HS-5 (cell line): ENCODE measurements around the gene TAF7.
"Not testable (repeated sequence)": the region's sequence is repeated elsewhere in the genome, so short reads cannot be mapped to it uniquely, and the experiment has no call there.

ENCODE experiments used
- DNase-seq: peaks from one replicate; pipeline ENCODE4 v3.0.0-alpha.2; 2012; ENCODE audit warnings: low read depth

TAF7 gene

DNA sequence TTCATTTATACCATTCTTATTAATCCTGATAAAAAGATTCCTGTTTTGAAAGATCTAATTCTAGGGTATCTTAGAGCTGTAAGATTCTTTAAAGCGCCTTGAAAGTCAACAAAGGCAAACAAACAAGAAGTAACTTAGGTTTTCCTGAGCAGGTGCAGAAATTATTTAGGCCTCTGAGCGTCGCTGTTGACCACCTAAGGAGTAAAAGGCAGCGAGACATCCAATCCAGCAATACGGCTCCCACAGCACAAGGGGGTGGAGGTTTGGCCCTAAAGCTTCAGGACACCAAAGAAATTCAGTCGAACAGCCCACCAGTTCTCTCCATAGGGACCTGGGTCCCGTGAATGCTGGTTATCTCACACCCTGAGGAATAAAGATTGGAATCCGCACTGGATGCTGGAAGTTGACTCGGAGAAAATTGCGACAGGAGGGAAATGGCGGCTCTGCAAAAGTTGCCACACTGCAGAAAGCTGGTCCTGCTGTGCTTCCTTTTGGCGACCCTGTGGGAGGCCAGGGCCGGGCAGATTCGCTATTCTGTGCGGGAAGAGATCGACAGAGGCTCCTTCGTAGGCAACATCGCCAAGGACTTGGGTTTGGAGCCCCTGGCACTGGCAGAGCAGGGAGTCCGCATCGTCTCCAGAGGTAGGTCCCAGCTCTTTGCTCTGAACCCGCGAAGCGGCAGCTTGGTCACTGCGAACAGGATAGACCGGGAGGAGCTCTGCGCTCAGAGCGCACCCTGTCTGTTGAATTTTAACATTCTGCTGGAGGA is 18.1 kb upstream of the TAF7 start, which contains the start of gene PCDHGA2:
TSS of gene PCDHGA2 (plus strand) at position 223 of the 769 bp plus-strand sequence.
- DNase-seq = no peak

DNA sequence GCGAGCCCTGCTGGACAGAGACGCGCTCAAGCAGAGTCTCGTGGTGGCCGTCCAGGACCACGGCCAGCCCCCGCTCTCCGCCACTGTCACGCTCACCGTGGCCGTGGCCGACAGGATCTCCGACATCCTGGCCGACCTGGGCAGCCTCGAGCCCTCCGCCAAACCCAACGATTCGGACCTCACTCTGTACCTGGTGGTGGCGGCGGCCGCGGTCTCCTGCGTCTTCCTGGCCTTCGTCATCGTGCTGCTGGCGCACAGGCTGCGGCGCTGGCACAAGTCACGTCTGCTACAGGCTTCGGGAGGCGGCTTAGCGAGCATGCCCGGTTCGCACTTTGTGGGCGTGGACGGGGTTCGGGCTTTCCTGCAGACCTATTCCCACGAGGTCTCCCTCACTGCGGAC is 12.0 kb upstream of the TAF7 start:
- DNase-seq = not testable (repeated sequence)

DNA sequence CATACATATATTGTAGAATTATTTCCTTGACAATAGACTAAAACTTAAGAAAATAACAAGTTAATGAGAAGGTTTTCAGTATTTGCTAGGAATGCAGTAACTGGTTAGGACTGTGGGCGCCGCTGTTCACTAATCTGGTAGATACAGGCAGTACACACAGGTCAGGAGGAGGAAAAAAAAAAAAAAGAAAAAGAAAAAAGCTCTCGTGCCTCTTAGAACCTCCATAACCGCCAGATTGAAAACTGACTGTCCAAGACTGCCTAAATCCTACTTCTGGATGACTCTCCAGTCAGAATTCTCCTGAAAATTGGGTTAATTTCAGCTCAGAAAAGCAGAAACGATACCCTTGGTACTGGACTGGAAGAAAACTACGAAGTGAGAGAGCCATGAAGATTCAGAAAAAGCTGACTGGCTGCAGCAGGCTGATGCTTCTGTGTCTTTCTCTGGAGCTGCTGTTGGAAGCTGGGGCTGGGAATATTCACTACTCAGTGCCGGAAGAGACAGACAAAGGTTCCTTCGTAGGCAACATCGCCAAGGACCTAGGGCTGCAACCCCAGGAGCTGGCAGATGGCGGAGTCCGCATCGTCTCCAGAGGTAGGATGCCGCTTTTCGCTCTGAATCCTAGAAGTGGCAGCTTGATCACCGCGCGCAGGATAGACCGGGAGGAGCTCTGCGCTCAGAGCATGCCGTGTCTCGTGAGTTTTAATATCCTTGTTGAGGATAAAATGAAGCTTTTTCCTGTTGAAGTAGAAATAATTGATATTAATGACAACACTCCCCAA is 9.9 kb upstream of the TAF7 start, which contains the start of gene PCDHGA1:
TSS of gene PCDHGA1 (plus strand) at position 216 of the 782 bp plus-strand sequence.
- DNase-seq = peak; percentile 2

DNA sequence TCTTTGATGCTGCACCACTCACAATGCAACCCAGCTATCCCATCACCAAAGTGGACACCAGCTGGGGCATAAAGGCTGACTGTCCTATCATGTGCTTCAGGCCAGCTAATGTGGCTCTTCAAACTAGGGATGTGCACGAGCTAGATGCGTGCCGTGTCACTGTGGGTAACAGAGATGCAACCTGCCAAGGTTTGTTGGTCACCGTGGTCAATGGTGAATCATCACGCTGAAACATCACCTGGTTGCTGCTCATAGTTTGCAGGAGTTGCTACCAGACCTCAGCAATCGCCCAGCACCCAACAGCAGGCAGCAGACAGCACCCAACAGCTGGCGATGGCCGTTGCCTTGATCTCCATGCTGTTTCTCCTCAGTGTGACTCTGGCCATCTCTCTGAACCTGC is 7.6 kb upstream of the TAF7 start:
- no peak for DNase-seq

DNA sequence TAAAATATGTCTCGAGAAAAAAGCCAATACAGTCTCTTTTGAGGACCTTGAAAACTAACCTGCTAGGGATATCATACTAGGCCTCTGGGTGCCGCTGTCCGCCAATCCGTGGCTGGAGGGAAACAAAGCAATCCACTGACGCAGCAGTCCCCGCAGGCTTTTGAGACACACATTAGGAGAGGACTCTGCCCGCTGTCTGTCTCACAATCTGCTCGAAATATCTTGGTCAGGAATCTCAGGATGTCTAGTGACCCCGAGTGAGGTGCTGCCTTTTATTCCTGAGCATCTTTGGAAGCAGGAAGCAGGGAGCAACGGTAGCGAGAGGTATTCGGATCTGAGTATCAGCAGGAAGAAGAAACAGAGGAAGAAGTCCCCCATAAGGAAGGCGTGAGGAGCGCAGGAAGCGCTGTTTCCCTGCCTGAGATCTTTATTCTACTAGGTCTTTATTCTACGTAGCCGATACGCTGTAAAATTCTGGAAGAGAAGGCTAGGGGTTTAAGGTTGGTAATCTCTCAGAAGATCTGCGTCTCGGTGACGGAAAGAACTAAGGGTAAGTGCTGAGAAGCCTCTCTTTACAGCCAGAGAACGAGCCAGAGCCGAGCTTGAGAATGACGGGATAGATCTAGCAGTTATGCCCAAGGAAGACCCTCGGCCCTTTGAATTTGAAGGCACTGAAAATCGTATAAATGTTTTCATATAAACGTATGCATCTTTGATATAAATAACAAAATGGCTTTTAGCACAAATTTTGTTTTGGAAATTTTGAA is 5.7 kb upstream of the TAF7 start:
- no peak for DNase-seq

DNA sequence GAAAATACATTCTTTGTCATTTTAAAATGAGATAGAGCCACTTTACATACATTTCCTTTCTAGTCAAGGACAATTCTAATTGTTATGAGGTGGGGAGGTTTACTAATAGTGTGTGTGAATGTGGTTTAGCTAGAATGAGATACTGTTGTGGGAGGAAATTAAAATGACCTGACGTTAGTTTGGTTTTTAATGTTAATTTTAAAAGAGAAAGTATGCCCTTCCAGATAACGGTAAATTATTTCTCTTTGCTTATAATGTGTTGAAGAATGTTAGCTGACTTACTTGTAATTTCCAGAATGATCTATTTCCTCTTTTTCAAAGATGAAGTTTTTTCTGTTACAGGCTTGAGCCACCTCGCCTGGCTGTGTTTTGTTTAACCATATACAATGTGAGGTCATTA is 1.7 kb upstream of the TAF7 start:
- DNase-seq = no peak

DNA sequence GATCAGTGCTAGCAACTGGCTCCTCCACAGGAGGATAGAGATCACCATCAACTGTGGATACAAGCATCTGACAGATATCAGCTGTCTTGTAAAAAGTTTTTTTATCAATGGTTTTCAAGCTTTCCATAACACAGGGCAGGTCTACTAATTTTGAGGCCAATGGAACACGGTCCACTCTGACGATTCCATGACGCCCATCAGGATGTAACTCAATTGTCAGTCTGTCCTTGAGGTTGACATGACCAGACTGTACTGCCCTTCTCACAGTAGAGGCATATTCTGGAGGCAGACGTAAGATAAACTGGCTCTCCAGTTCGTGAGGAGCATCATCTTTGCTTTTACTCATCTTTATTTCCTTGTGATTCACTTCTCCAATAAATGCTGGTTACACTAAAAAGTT is 885 bp downstream of the TAF7 start:
- no peak for DNase-seq

DNA sequence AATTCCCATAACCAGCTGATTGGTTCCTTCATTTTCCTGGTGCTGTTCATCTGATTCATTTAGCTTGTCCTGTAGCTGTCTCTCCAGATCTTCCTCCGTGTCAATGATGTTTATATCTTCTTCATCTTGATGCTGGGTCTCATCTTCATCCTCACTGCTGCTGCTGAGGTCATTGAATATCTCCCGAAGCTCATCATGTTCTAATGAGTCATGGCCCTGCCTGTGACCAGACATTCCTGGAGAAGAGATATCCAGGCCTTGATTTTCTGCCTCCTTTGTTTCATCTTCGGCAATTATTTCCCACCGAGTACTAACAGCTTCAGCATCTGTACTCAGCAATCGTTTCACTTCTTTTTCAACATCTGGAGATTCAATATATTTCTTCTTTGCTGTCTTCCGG is 1.4 kb downstream of the TAF7 start:
- DNase-seq = no peak

DNA sequence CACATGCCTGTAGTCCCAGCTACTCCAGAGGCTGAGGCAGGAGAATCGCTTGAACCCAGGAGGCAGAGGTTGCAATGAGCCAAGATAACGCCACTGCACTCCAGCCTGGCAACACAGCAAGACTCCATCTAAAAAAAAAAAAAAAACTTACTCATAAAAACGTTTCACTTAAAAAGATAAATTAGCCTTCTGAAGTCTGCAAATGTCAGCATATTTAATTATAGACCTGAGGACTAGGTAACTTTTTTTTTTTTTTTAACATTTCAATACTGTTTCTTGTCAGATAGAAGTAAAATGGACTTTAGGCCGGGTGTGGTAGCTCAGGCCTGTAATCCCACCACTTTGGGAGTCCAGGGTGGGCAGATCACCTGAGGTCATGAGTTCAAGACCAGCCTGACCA is 3.6 kb downstream of the TAF7 start:
- not testable (repeated sequence) for DNase-seq

DNA sequence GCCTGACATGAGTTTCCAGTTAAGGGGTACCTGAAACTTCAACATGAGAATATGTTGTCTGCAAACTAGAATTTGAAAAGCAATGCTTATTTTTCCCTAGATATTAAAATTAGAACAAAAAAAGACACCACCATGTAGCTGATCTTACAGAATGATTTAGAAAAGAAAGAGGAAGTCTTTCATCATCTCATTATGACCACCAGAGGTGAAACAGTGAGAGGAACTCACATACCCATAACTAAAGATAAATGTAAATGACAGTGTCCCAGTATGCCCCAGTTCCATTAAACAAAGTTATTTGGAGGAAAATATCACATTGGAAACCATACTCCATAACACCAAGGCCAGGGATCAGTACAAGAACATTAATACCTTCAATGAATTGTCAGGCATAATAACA is 6.9 kb downstream of the TAF7 start:
- DNase-seq = no peak

DNA sequence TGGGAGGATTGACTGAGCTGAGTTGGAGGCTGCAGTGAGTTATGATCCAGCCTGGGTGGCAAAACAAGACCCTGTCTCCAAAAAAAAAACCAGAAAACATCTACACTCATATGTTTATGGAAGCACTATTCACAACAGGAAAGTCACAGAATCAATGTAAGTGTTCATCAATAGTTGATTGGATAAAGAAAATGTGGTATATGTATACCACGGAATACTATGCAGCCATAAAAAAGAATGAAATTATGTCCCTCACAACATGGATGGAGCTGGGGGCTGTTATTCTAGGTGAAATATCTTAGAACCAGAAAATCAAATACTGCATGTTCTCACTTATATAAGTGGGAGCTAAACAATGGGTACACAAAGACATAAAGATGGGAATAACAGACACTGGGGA is 14.0 kb downstream of the TAF7 start:
- no peak for DNase-seq

DNA sequence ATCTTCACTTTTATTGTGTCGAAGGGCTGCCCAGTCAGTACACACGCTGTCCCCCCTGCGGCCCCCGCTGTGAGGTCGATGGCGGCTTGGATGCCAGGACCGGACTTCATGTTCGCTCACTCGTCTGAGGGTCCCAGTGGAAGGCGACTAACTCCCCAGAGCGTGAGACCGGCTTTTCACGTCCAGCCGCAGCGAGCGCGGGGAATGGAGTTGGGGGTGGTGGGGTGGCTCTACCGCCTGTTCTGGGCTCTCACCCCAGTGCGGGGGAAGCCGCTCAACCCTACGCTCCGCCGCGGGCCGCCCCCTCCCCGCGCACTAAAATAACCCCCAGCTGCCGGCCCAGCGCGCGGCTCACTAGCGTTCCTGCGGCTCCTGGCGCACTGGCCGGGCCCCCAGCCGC is 16.8 kb downstream of the TAF7 start, which contains the start of gene SLC25A2:
TSS of gene SLC25A2 (minus strand) at position 294 of the 400 bp plus-strand sequence. CDS start at position 110, 184 bp downstream.
- DNase-seq = no peak

DNA sequence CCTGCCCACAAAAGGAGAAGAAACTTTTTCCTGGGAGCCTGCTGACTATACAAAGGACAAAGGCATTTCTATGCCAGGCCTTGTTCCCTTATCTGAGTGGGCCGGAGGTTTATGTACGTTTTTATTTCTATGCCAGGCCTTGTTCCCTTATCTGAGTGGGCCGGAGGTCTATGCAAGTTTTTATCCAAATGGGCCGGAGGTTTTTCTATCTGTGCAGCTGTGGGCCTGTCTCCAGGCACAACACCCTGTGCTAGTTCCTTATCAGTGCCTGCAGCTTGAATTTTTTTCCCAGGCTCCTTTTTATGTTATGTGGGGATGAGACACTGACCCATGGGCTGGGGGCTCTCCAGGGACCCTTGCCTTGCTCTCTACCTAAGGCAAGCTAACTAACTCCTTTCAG is 22.2 kb downstream of the TAF7 start:
- DNase-seq = no peak

DNA sequence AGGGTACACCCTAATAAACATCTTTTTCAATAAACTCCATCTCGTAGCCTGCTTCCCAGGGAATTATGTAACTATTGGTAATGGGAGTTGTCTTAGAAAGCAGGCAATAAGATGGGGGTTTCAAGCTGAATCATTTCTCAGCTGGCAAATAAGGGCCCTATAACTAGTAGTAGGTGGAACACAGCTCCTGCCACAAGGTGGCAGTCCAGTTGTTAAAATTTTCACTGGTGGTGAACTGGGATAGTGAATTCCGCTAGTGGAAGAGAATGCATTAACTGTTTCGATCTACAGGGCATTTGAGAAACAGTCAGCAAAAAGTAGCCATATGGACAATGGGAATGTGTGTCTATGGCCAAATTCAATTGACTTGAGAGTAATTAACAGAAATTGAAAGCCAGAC is 47.7 kb downstream of the TAF7 start:
- no peak for DNase-seq

DNA sequence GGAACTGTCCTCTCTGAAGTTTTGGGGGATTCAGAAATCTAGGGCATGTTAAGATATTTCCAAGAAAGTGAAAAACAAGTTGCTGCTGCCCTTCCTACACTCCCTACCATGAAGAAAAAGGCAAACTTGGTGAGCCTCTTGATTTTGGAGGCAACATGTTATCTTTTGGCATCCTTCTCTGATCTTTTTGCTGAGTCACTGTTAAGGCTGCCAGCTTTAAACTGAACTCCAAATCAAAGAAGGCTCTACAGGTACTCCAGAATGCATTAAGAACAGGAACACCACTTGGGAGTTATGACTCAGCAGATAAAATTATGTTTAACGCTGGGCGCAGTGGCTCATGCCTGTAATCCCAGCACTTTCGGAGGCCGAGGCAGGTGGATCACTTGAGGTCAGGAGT is 51.4 kb downstream of the TAF7 start:
- DNase-seq = no peak
